Right lobe of liver (tissue), 6 donors: ENCODE results near the gene VEZT. TPM values are rescaled to one million over a fixed set of nuclear protein-coding genes. Genes with fewer than 3 reads are reported as not detected.

Source experiments
- ATAC-seq, 4 donors: fragments of 200-7000 bp; cut with Tn5 transposase; one replicate each; pipeline ENCODE4 v1.9.1; 2020; ENCODE audit warnings: mild to moderate bottlenecking in 4 of 4, moderate library complexity in 4 of 4
- DNase-seq, 3 donors: peaks; one replicate each; pipeline ENCODE4 v3.0.0-alpha.2; 2020
- H3K27ac ChIP-seq, 3 donors: fragments of 200-600 bp; one replicate each; pipeline ENCODE4 v1.8.0; 2022
- H3K27me3 ChIP-seq, 2 donors: fragments of 200-600 bp; one replicate each; pipeline ENCODE4 v1.8.0; 2022
- H3K36me3 ChIP-seq, 4 donors: fragments of 200-600 bp; sonication (generic) in 1 of 4; one replicate each; pipeline versions ENCODE4 v1.5.1 to v1.8.0; 2017 to 2022; ENCODE audit warnings: control low read depth in 1 of 4
- H3K4me1 ChIP-seq, 4 donors: fragments of 200-600 bp; sonication (generic) in 1 of 4; one replicate each; pipeline versions ENCODE4 v1.5.1 to v1.8.0; 2017 to 2022; ENCODE audit warnings: control low read depth in 1 of 4
- H3K4me3 ChIP-seq, 3 donors: fragments of 200-600 bp; one replicate each; pipeline ENCODE4 v1.8.0; 2022
- H3K9me3 ChIP-seq, 4 donors: fragments of 200-600 bp; sonication (generic) in 1 of 4; one replicate each; pipeline versions ENCODE4 v1.5.1 to v1.8.0; 2017 to 2022; ENCODE audit warnings: control low read depth in 1 of 4
- CTCF ChIP-seq, 4 donors: fragments of 200-600 bp in 3 of 4; fragments of 450-650 bp in 1 of 4; IDR thresholded peaks; one replicate each; pipeline versions ENCODE4 v1.5.1 to v1.8.0; 2016 to 2022; ENCODE audit warnings: antibody characterized with exemption in 4 of 4, mild to moderate bottlenecking in 2 of 4
- POLR2A ChIP-seq: fragments of 450-650 bp; IDR thresholded peaks from one replicate; pipeline ENCODE4 v1.6.1; 2017; ENCODE audit warnings: antibody characterized with exemption, mild to moderate bottlenecking
- WGBS: methylation state at CpG from one replicate; pipeline ENCODE4 v1.1.6; 2018; ENCODE audit warnings: low coverage, low lambda C conversion rate; ENCODE audit not compliant: insufficient coverage; ENCODE audit errors: missing lambda C conversion rate; 5-methylcytosine and 5-hydroxymethylcytosine counted together
- intact Hi-C, 2 donors: fragments of 100-400 bp; cut with DNase I; formaldehyde crosslinking; loops; one replicate each; pipeline versions ENCODE4 v1.11.2 to v1.14.1; 2022
- total RNA-seq, 6 experiments: library from RNA; depleted of rRNA in 2 of 6; stranded (reverse); fragments of >200 nt in 2 of 6; fragmentation: NEBNext Ultra II Directional in 3 of 6; extraction: Animal tissue kit (Norgen Biotek cat#: 25700) in 3 of 6; gene quantifications; one replicate each; pipeline versions ENCODE4 v1.1.0 to v1.2.4, GENCODE V29; 2016 to 2023
- donor health status: DM: no; HTN: yes; CAD: no.
- donor health status: DM: no; HTN: no; CAD: no.
- donor health status: DM: no; HTN: no; CAD: no.
- donor health status: DM: no; HTN: yes; CAD: no.
- donor health status: DM: no; HTN: yes; CAD: no.

The VEZT gene
- total RNA-seq, 6 experiments from 2014 or later = 23.5 to 34.2 (median 28.9) TPM

GRCh38 chr12:95248604-95249360 is 31.2 kb downstream of the VEZT start:
- no peak for ATAC-seq
- intact Hi-C loops = no loop called here
- no peaks in the 10 kb centered on the region for H3K27me3 ChIP-seq
- WGBS = 88% methylated on average over 8 of the region's 8 CpGs
- no peak overlapping the region for H3K27ac ChIP-seq
- TF ChIP-seq POLR2A (no peak), CTCF (IDR thresholded peaks at IDR 0.05) (no peak)
- H3K4me3 ChIP-seq = no peak overlapping the region
- H3K9me3 ChIP-seq = no peaks in the 10 kb centered on the region
- H3K4me1 ChIP-seq = peaks cover 0 to 4% (median 0%) of the 10 kb centered on the region in 4 donors
- no peak for DNase-seq
- H3K36me3 ChIP-seq = peaks cover 0 to 8% (median 3%) of the 10 kb centered on the region in 4 donors

GRCh38 chr12:95253386-95253785 is 35.8 kb downstream of the VEZT start:
- no peak for DNase-seq
- no peak for TF ChIP-seq CTCF (IDR thresholded peaks at IDR 0.05)
- TF ChIP-seq POLR2A = no peak
- no peak for ATAC-seq

GRCh38 chr12:95257541-95257940 is 39.9 kb downstream of the VEZT start:
- TF ChIP-seq POLR2A = no peak
- no peak for TF ChIP-seq CTCF (IDR thresholded peaks at IDR 0.05)
- no peak overlapping the region for H3K27ac ChIP-seq
- intact Hi-C loops = no loop called here
- ATAC-seq (no peak), DNase-seq (no peak)
- peaks cover 0 to 3% (median 0%) of the 10 kb centered on the region in 4 donors for H3K4me1 ChIP-seq
- H3K27me3 ChIP-seq = no peaks in the 10 kb centered on the region
- H3K4me3 ChIP-seq = no peak overlapping the region
- peaks cover 0 to 48% (median 3%) of the 10 kb centered on the region in 4 donors for H3K36me3 ChIP-seq
- H3K9me3 ChIP-seq = no peaks in the 10 kb centered on the region
- 91% methylated on average over 3 of the region's 3 CpGs for WGBS

More at GRCh38 chr12:95253386-95253785, 35.8 kb downstream of the VEZT start:
- intact Hi-C loops = no loop called here
- H3K4me1 ChIP-seq = peaks cover 0 to 4% (median 0%) of the 10 kb centered on the region in 4 donors
- no peaks in the 10 kb centered on the region for H3K9me3 ChIP-seq
- peaks cover 0 to 45% (median 3%) of the 10 kb centered on the region in 4 donors for H3K36me3 ChIP-seq
- H3K27ac ChIP-seq = no peak overlapping the region
- no peaks in the 10 kb centered on the region for H3K27me3 ChIP-seq
- H3K4me3 ChIP-seq = no peak overlapping the region

GRCh38 chr12:95258151-95258550 is 40.5 kb downstream of the VEZT start:
- intact Hi-C loops = no loop called here
- no peak for TF ChIP-seq POLR2A
- no peak for TF ChIP-seq CTCF (IDR thresholded peaks at IDR 0.05)
- Histone ChIP-seq H3K27ac (no peak overlapping the region), H3K4me1 (peaks cover 0 to 3% (median 0%) of the 10 kb centered on the region in 4 donors), H3K9me3 (no peaks in the 10 kb centered on the region), H3K36me3 (peaks cover 0 to 52% (median 2%) of the 10 kb centered on the region in 4 donors), H3K27me3 (no peaks in the 10 kb centered on the region), H3K4me3 (no peak overlapping the region)
- ATAC-seq = no peak
- no peak for DNase-seq
- 96% methylated on average over 2 of the region's 2 CpGs for WGBS
